Measurements from ENCODE around the gene KCNAB1.

The KCNAB1 gene

DNA sequence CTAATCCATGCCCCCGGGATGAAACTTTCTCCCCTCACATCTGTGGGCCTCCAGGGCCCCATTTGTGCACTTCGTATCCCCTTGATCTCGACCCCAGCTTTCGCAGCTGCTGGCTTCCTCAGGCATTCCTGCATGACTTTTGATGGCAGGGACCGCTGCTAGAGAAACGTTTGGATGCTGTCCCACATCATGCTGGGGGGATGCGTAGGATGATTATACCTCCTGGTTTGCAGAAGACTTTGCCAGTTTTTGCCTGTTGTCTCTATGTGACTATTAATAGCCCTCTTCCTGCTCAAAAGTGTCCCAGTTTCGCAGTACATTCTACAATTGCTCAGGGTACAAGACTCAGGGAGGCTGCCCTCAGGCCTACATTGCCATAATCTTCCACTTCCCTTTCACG lies 10.4 kb upstream of the KCNAB1 start:
- no peaks in the 10 kb centered on the region for H3F3A ChIP-seq (ENCODE audit: low read depth)
- TF ChIP-seq EZH2phosphoT487 (IDR thresholded peaks at IDR 0.05; ENCODE audit: borderline replicate concordance) (no peak), CTCF (conservative IDR thresholded peaks at IDR 0.05; ENCODE audit: low read length) (no peak)
- no peaks in the 10 kb centered on the region for H3K9me3 ChIP-seq (ENCODE audit: insufficient read depth, low read depth, low read length)
- no peaks in the 10 kb centered on the region for H3K4me1 ChIP-seq (ENCODE audit: insufficient read depth, low read length, poor library complexity, severe bottlenecking)
- no peaks in the 10 kb centered on the region for H3K36me3 ChIP-seq (ENCODE audit: insufficient read depth, low read length)
- no peak overlapping the region for H3K9ac ChIP-seq (ENCODE audit: low read depth, low read length, poor library complexity, severe bottlenecking)
- no peaks in the 10 kb centered on the region for H4K20me1 ChIP-seq (ENCODE audit: insufficient read depth, low read length, poor library complexity, severe bottlenecking)
- H3K27me3 ChIP-seq (ENCODE audit: insufficient read depth, low read length, poor library complexity, severe bottlenecking): no peaks in the 10 kb centered on the region
- no peaks in the 10 kb centered on the region for H3K9me2 ChIP-seq (replicated peaks; ENCODE audit: low read depth, low read length)
- no peak overlapping the region for H3K4me2 ChIP-seq (ENCODE audit: low read depth, low read length, poor library complexity, severe bottlenecking)
- H3K4me3 ChIP-seq (ENCODE audit: low read length, poor library complexity, severe bottlenecking): no peak overlapping the region
- no peaks in the 10 kb centered on the region for H3K79me2 ChIP-seq (ENCODE audit: insufficient read depth, low read length)
- H2AFZ ChIP-seq (ENCODE audit: low read length): no peak overlapping the region

GRCh38 chr3:156126467-156126866 lies 6.1 kb downstream of the KCNAB1 start:
- H3K27me3 ChIP-seq (ENCODE audit: insufficient read depth, low read length, poor library complexity, severe bottlenecking): no peaks in the 10 kb centered on the region
- no peak overlapping the region for H2AFZ ChIP-seq (ENCODE audit: low read length)
- no peak overlapping the region for H3K9ac ChIP-seq (ENCODE audit: low read depth, low read length, poor library complexity, severe bottlenecking)
- H3K9me3 ChIP-seq (ENCODE audit: insufficient read depth, low read depth, low read length): no peaks in the 10 kb centered on the region
- H3K9me2 ChIP-seq (replicated peaks; ENCODE audit: low read depth, low read length): no peaks in the 10 kb centered on the region
- H3K36me3 ChIP-seq (ENCODE audit: insufficient read depth, low read length): no peaks in the 10 kb centered on the region
- H3F3A ChIP-seq (ENCODE audit: low read depth): no peaks in the 10 kb centered on the region
- TF ChIP-seq CTCF (conservative IDR thresholded peaks at IDR 0.05; ENCODE audit: low read length) (no peak), EZH2phosphoT487 (IDR thresholded peaks at IDR 0.05; ENCODE audit: borderline replicate concordance) (no peak)
- no peaks in the 10 kb centered on the region for H4K20me1 ChIP-seq (ENCODE audit: insufficient read depth, low read length, poor library complexity, severe bottlenecking)
- H3K4me3 ChIP-seq (ENCODE audit: low read length, poor library complexity, severe bottlenecking): no peak overlapping the region
- no peaks in the 10 kb centered on the region for H3K79me2 ChIP-seq (ENCODE audit: insufficient read depth, low read length)
- H3K4me2 ChIP-seq (ENCODE audit: low read depth, low read length, poor library complexity, severe bottlenecking): no peak overlapping the region
- H3K4me1 ChIP-seq (ENCODE audit: insufficient read depth, low read length, poor library complexity, severe bottlenecking): no peaks in the 10 kb centered on the region

- H3K79me2 ChIP-seq (ENCODE audit: insufficient read depth, low read length): no peaks in the 10 kb centered on the region
- H3K9ac ChIP-seq (ENCODE audit: low read depth, low read length, poor library complexity, severe bottlenecking): no peak overlapping the region
- no peaks in the 10 kb centered on the region for H4K20me1 ChIP-seq (ENCODE audit: insufficient read depth, low read length, poor library complexity, severe bottlenecking)
- no peaks in the 10 kb centered on the region for H3K27me3 ChIP-seq (ENCODE audit: insufficient read depth, low read length, poor library complexity, severe bottlenecking)
- no peaks in the 10 kb centered on the region for H3K36me3 ChIP-seq (ENCODE audit: insufficient read depth, low read length)
- no peak overlapping the region for H2AFZ ChIP-seq (ENCODE audit: low read length)
- H3F3A ChIP-seq (ENCODE audit: low read depth): no peaks in the 10 kb centered on the region
- H3K4me2 ChIP-seq (ENCODE audit: low read depth, low read length, poor library complexity, severe bottlenecking): no peak overlapping the region
- no peak overlapping the region for H3K4me3 ChIP-seq (ENCODE audit: low read length, poor library complexity, severe bottlenecking)
- H3K4me1 ChIP-seq (ENCODE audit: insufficient read depth, low read length, poor library complexity, severe bottlenecking): no peaks in the 10 kb centered on the region
- TF ChIP-seq EZH2phosphoT487 (IDR thresholded peaks at IDR 0.05; ENCODE audit: borderline replicate concordance) (no peak), CTCF (conservative IDR thresholded peaks at IDR 0.05; ENCODE audit: low read length) (no peak)
- H3K9me3 ChIP-seq (ENCODE audit: insufficient read depth, low read depth, low read length): no peaks in the 10 kb centered on the region
- no peaks in the 10 kb centered on the region for H3K9me2 ChIP-seq (replicated peaks; ENCODE audit: low read depth, low read length)
These were observed 10.9 kb downstream of the KCNAB1 start for GRCh38 chr3:156131241-156131640.

All from Loucy (cell line).